IMR-90 (cell line): ENCODE results near the gene NXNL2. TPM values are rescaled to one million over a fixed set of nuclear protein-coding genes. Genes with fewer than 3 reads are reported as not detected.

Experiments used
- ATAC-seq: fragments of 200-7000 bp; cut with Tn5 transposase; 2 replicates; pipeline ENCODE4 v1.9.1; 2020; ENCODE audit warnings: low read depth, mild to moderate bottlenecking, moderate library complexity
- BruUV-seq: library from RNA; stranded (reverse); fragments of 400-500 nt; replicated peaks from 2 replicates; lab custom pipeline; 2021; lab: Mats Ljungman, UMichigan
- CTCF ChIA-PET: fragments of 300-600 bp; formaldehyde crosslinking; extraction: SDS; loops from one replicate; lab custom pipeline; 2021; ENCODE audit warnings: antibody characterized with exemption; lab: Yijun Ruan, JAX
- POLR2A ChIA-PET: fragments of 300-600 bp; sonication (Branson Sonifier 250); formaldehyde crosslinking; loops from one replicate; lab custom pipeline; 2022; ENCODE audit warnings: antibody characterized with exemption; ENCODE audit not compliant: unreplicated experiment; lab: Charles Lee
- DNase-seq: peaks from one replicate; pipeline ENCODE4 v3.0.0; 2013
- H2AFZ ChIP-seq: replicated peaks from 2 replicates; pipeline ENCODE3; 2013; ENCODE audit warnings: low read length, mild to moderate bottlenecking; ENCODE audit not compliant: poor library complexity
- H2AK5ac ChIP-seq: 2 replicates; pipeline ENCODE4 v1.6.1; 2013; ENCODE audit warnings: low read depth, low read length, inconsistent platforms
- H2AK9ac ChIP-seq: replicated peaks from 2 replicates; pipeline ENCODE3; 2013; ENCODE audit warnings: mild to moderate bottlenecking, low read depth, low read length, moderate library complexity; ENCODE audit not compliant: poor library complexity
- H2BK120ac ChIP-seq: 2 replicates; pipeline ENCODE4 v1.6.1; 2013; ENCODE audit warnings: low read depth, low read length, inconsistent platforms
- H2BK15ac ChIP-seq: 3 replicates; pipeline ENCODE4 v1.6.1; 2013; ENCODE audit warnings: low read depth, low read length, inconsistent platforms
- H2BK20ac ChIP-seq: 2 replicates; pipeline ENCODE4 v1.6.1; 2013; ENCODE audit warnings: low read depth, mild to moderate bottlenecking, inconsistent platforms, low read length, moderate library complexity
- H2BK5ac ChIP-seq: 2 replicates; pipeline ENCODE4 v1.6.1; 2013; ENCODE audit warnings: mild to moderate bottlenecking, low read depth, low read length, inconsistent platforms; ENCODE audit not compliant: poor library complexity, severe bottlenecking
- H3K14ac ChIP-seq: replicated peaks from 2 replicates; pipeline ENCODE4 v1.6.1; 2013; ENCODE audit warnings: low read depth, low read length, inconsistent platforms
- H3K18ac ChIP-seq: 2 replicates; pipeline ENCODE4 v1.6.1; 2013; ENCODE audit warnings: low read depth, low read length, control low read depth
- H3K23ac ChIP-seq: 2 replicates; pipeline ENCODE4 v1.6.1; 2013; ENCODE audit warnings: low read depth, low read length, inconsistent platforms
- H3K27ac ChIP-seq: 2 replicates; pipeline ENCODE4 v1.5.1; 2013; ENCODE audit warnings: mild to moderate bottlenecking, control low read depth, low read length; ENCODE audit not compliant: insufficient read depth
- H3K27me3 ChIP-seq: 2 replicates; pipeline ENCODE4 v1.6.1; 2013; ENCODE audit warnings: low read length; ENCODE audit not compliant: control insufficient read depth, insufficient read depth
- H3K36me3 ChIP-seq: 2 replicates; pipeline ENCODE4 v1.6.1; 2013; ENCODE audit warnings: low read length, mixed read lengths; ENCODE audit not compliant: control insufficient read depth, insufficient read depth
- H3K4ac ChIP-seq: 2 replicates; pipeline ENCODE4 v1.6.1; 2013; ENCODE audit warnings: low read depth, low read length, inconsistent platforms
- H3K4me1 ChIP-seq: 2 replicates; pipeline ENCODE4 v1.6.1; 2013; ENCODE audit warnings: low read length, mixed read lengths; ENCODE audit not compliant: control insufficient read depth, insufficient read depth
- H3K4me2 ChIP-seq: 2 replicates; pipeline ENCODE4 v1.6.1; 2013; ENCODE audit warnings: low read depth, mild to moderate bottlenecking, control low read depth, low read length, moderate library complexity
- H3K4me3 ChIP-seq: 2 replicates; pipeline ENCODE4 v1.5.1; 2013; ENCODE audit warnings: low read depth, mild to moderate bottlenecking, control low read depth, low read length, moderate library complexity; ENCODE audit not compliant: insufficient read depth
- H3K56ac ChIP-seq: 2 replicates; pipeline ENCODE4 v1.6.1; 2013; ENCODE audit warnings: low read length, inconsistent platforms; ENCODE audit not compliant: insufficient read depth; ENCODE audit errors: extremely low read depth
- H3K79me1 ChIP-seq, 2 experiments: 2 replicates each; pipeline ENCODE4 v1.6.1; 2013; ENCODE audit warnings: low read length in 2 of 2, inconsistent platforms in 1 of 2, low read depth in 1 of 2
- H3K9ac ChIP-seq: 2 replicates; pipeline ENCODE4 v1.6.1; 2013; ENCODE audit warnings: low read depth, low read length, control low read depth
- H3K9me1 ChIP-seq: 2 replicates; pipeline ENCODE4 v1.6.1; 2013; ENCODE audit warnings: low read length, inconsistent platforms; ENCODE audit not compliant: insufficient read depth
- H3K9me3 ChIP-seq: 2 replicates; pipeline ENCODE4 v1.6.1; 2013; ENCODE audit warnings: low read length; ENCODE audit not compliant: control insufficient read depth, insufficient read depth
- H4K20me1 ChIP-seq: 2 replicates; pipeline ENCODE4 v1.6.1; 2013; ENCODE audit warnings: low read length, inconsistent platforms; ENCODE audit not compliant: insufficient read depth
- H4K5ac ChIP-seq: 2 replicates; pipeline ENCODE4 v1.6.1; 2013; ENCODE audit warnings: mild to moderate bottlenecking, low read depth, low read length, control low read depth
- H4K8ac ChIP-seq, 2 experiments: 2 replicates each; pipeline ENCODE4 v1.6.1; 2013; ENCODE audit warnings: low read depth in 2 of 2, low read length in 2 of 2, control low read depth in 1 of 2, inconsistent platforms in 1 of 2
- H4K91ac ChIP-seq: 2 replicates; pipeline ENCODE4 v1.6.1; 2013; ENCODE audit warnings: low read depth, low read length, inconsistent platforms; ENCODE audit not compliant: insufficient read depth
- CEBPB ChIP-seq: IDR thresholded peaks from 2 replicates; pipeline ENCODE4 v1.6.1; 2012; ENCODE audit warnings: low read depth, low read length, improper control_type of control experiment
- FOS ChIP-seq: fragments of 150-350 bp; IDR thresholded peaks from 2 replicates; pipeline ENCODE4 v1.6.1; 2016; ENCODE audit warnings: low read depth, low read length
- MAFK ChIP-seq: IDR thresholded peaks from 2 replicates; pipeline ENCODE4 v1.6.1; 2012; ENCODE audit warnings: low read depth, low read length, improper control_type of control experiment
- MAZ ChIP-seq: IDR thresholded peaks from 2 replicates; pipeline ENCODE4 v1.6.1; 2012; ENCODE audit warnings: low read depth, mild to moderate bottlenecking, low read length, improper control_type of control experiment, moderate library complexity, borderline replicate concordance
- MXI1 ChIP-seq: IDR thresholded peaks from 2 replicates; pipeline ENCODE4 v1.6.1; 2012; ENCODE audit warnings: low read depth, mild to moderate bottlenecking, low read length, moderate library complexity, borderline replicate concordance
- POLR2A ChIP-seq: IDR thresholded peaks from 2 replicates; pipeline ENCODE4 v1.6.1; 2012; ENCODE audit warnings: mild to moderate bottlenecking, low read depth, low read length
- RCOR1 ChIP-seq: IDR thresholded peaks from 2 replicates; pipeline ENCODE4 v1.6.1; 2012; ENCODE audit warnings: mild to moderate bottlenecking, low read length, improper control_type of control experiment; ENCODE audit not compliant: insufficient replicate concordance
- SMC3 ChIP-seq: fragments of 150-350 bp; IDR thresholded peaks from 2 replicates; pipeline ENCODE4 v1.6.1; 2016; ENCODE audit warnings: low read depth, mild to moderate bottlenecking, antibody characterized with exemption, low read length, moderate library complexity
- whole genome bisulfite sequencing, 2 experiments: methylation state at CpG; one replicate each; pipeline versions ENCODE4 v1.1.5 to v1.1.7; 2013; ENCODE audit warnings: missing lambda C conversion rate in 2 of 2; ENCODE audit not compliant: insufficient read length in 1 of 2; ENCODE audit errors: extremely low coverage in 2 of 2; 5-methylcytosine and 5-hydroxymethylcytosine counted together
- dilution Hi-C: fragments of 300-500 bp; cut with HindIII; formaldehyde crosslinking; loops from one replicate; pipeline ENCODE4 v1.14.3; 2018; ENCODE audit warnings: low sequenced_read_pairs; ENCODE audit not compliant: unreplicated experiment
- in situ Hi-C: fragments of 300-500 bp; cut with MboI; formaldehyde crosslinking; loops from 3 replicates; pipeline ENCODE4 v1.14.3; 2019; ENCODE audit warnings: low sequenced_read_pairs, inconsistent platforms, mixed read lengths
- intact Hi-C: fragments of 100-400 bp; cut with micrococcal nuclease; formaldehyde crosslinking; loops from 2 replicates; pipeline ENCODE4 v1.10.0; 2022
- polyA plus RNA-seq, 3 experiments: library from polyadenylated mRNA; depleted of rRNA; stranded (reverse); fragments of >200 nt; gene quantifications; 2 replicates each; pipeline ENCODE4 v1.2.3, GENCODE V29; 2012; ENCODE audit warnings: low replicate concordance in 1 of 3
- total RNA-seq: library from RNA; depleted of rRNA; stranded (reverse); fragments of >200 nt; gene quantifications from 2 replicates; pipeline ENCODE4 v1.2.3, GENCODE V29; 2012

NXNL2 gene
- total and polyA plus RNA-seq, 2 of the 4 experiments (the other 2 are of a cell fraction) = 3.2 to 6.4 TPM

- no TSS peak for BruUV-seq
- Histone ChIP-seq H3K4me3 (peak overlapping the region; percentile 67), H3K9me3 (no peaks in the 10 kb centered on the region), H2BK15ac (peak overlapping the region; percentile 41; the same call in 1 of the 3 replicates), H2AFZ (peak overlapping the region; percentile 85), H4K8ac (peak overlapping the region; percentile 39 to 78; a peak in 2 of 4 replicates), H4K5ac (peak overlapping the region; percentile 66), H3K56ac (peak overlapping the region; percentile 56; the same call in 1 of the 2 replicates), H3K18ac (no peak overlapping the region; the same call in 1 of the 2 replicates), H2BK5ac (peak overlapping the region; percentile 21), H4K20me1 (peaks cover 14% of the 10 kb centered on the region), H2AK5ac (peak overlapping the region; percentile 20), H3K79me1 (peaks cover 28 to 75% of the 10 kb centered on the region in 2 experiments), H3K27ac (peak overlapping the region; percentile 50; the same call in 1 of the 2 replicates), H3K4me1 (peaks cover 20% of the 10 kb centered on the region; the same call in 1 of the 2 replicates), H2BK20ac (no peak overlapping the region), H3K36me3 (no peaks in the 10 kb centered on the region), H3K9me1 (peaks cover 17% of the 10 kb centered on the region; the same call in 1 of the 2 replicates), H4K91ac (peak overlapping the region; percentile 70), H3K4ac (peak overlapping the region; percentile 42), H3K23ac (peak overlapping the region; percentile 26), H2BK120ac (peak overlapping the region; percentile 36; the same call in 1 of the 2 replicates), H2AK9ac (peak overlapping the region; percentile 98), H3K27me3 (no peaks in the 10 kb centered on the region), H3K14ac (peak overlapping the region; percentile 38), H3K9ac (no peak overlapping the region; the same call in 1 of the 2 replicates), H3K4me2 (peak overlapping the region; percentile 89)
- no peak for ATAC-seq
- in situ Hi-C loops (no loop called here), dilution Hi-C loops (no loop called here), intact Hi-C loops (no loop called here)
- ChIA-PET CTCF (no interaction called here), POLR2A (no interaction called here)
- DNase-seq = peak; percentile 31
- TF ChIP-seq CEBPB (no peak), RCOR1 (peak; percentile 15), FOS (no peak), MAFK (no peak), POLR2A (peak; percentile 63; the same call in 1 of the 2 replicates), MXI1 (no peak), SMC3 (no peak), MAZ (peak; percentile 8; the same call in 1 of the 2 replicates)
- WGBS, 2 experiments = 63% methylated on average over 3 of the region's 18 CpGs; no CpG with 5 or more reads in 1 of the 2 experiments
These were observed 996 bp downstream of the NXNL2 start for GRCh38 chr9:88536023-88536324.
